Glutamatergic neuron (in vitro differentiated cells): ENCODE results near the gene CALHM5. TPM values are rescaled to one million over a fixed set of nuclear protein-coding genes. Genes with fewer than 3 reads are reported as not detected.

Experiments used
- DNase-seq: peaks from one replicate; pipeline ENCODE4 v3.0.0; 2022
- H3K27ac Mint-ChIP-seq: one replicate; pipeline ENCODE4 v1.8.0; 2020; ENCODE audit warnings: mild to moderate bottlenecking, mixed read lengths, inconsistent platforms; ENCODE audit not compliant: unreplicated experiment
- H3K27me3 Mint-ChIP-seq: one replicate; pipeline ENCODE4 v1.8.0; 2020; ENCODE audit warnings: mild to moderate bottlenecking, moderate library complexity, mixed read lengths, inconsistent platforms; ENCODE audit not compliant: unreplicated experiment
- H3K36me3 Mint-ChIP-seq: one replicate; pipeline ENCODE4 v1.8.0; 2020; ENCODE audit warnings: mild to moderate bottlenecking, mixed read lengths, inconsistent platforms; ENCODE audit not compliant: unreplicated experiment
- H3K4me1 Mint-ChIP-seq: one replicate; pipeline ENCODE4 v1.8.0; 2020; ENCODE audit warnings: mild to moderate bottlenecking, low read depth, mixed read lengths, inconsistent platforms; ENCODE audit not compliant: unreplicated experiment
- H3K4me3 Mint-ChIP-seq: one replicate; pipeline ENCODE4 v1.8.0; 2020; ENCODE audit warnings: mild to moderate bottlenecking, mixed read lengths, inconsistent platforms; ENCODE audit not compliant: unreplicated experiment
- H3K9me3 Mint-ChIP-seq: one replicate; pipeline ENCODE4 v1.8.0; 2020; ENCODE audit warnings: mild to moderate bottlenecking, moderate library complexity, mixed read lengths, inconsistent platforms; ENCODE audit not compliant: unreplicated experiment
- total RNA-seq: library from RNA; stranded (reverse); fragmentation: NEBNext Ultra II Directional; extraction: Animal tissue kit (Norgen Biotek cat#: 25700); gene quantifications from one replicate; pipeline ENCODE4 v1.2.1, GENCODE V29; 2021; ENCODE audit not compliant: unreplicated experiment
- TF ChIP-seq, protein P1 (sequence below): fragments of 200-600 bp; sonication (generic); IDR thresholded peaks from one replicate; pipeline ENCODE4 v1.5.0; 2021; ENCODE audit not compliant: partially characterized antibody, unreplicated experiment

The CALHM5 gene
- total RNA-seq, 1 donor from 2014 or later: 0.10 TPM

DNA sequence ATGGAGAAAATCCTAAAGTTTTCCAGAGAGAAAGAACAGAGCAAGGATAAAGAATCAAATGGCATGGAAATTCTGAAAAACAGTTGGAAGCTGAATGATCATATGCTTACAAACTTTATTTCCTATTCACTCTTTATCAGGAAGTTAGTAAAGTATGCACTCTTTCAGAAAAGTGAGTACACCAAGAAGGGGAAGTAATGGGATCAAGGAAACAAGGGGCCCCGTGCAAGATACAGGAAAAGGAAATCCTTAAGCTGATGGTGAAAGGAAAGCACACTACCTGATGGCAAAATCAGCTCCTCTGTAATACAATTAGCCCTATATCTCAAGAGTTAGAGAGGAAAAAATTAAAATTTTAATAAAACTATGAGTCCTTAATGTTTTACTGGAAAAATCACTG is 36.3 kb upstream of the CALHM5 start:
- H3K27me3 Mint-ChIP-seq: no peaks in the 10 kb centered on the region
- H3K36me3 Mint-ChIP-seq: no peaks in the 10 kb centered on the region
- TF ChIP-seq, protein P1, sequence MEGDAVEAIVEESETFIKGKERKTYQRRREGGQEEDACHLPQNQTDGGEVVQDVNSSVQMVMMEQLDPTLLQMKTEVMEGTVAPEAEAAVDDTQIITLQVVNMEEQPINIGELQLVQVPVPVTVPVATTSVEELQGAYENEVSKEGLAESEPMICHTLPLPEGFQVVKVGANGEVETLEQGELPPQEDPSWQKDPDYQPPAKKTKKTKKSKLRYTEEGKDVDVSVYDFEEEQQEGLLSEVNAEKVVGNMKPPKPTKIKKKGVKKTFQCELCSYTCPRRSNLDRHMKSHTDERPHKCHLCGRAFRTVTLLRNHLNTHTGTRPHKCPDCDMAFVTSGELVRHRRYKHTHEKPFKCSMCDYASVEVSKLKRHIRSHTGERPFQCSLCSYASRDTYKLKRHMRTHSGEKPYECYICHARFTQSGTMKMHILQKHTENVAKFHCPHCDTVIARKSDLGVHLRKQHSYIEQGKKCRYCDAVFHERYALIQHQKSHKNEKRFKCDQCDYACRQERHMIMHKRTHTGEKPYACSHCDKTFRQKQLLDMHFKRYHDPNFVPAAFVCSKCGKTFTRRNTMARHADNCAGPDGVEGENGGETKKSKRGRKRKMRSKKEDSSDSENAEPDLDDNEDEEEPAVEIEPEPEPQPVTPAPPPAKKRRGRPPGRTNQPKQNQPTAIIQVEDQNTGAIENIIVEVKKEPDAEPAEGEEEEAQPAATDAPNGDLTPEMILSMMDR: no peak
- no peak for DNase-seq
- H3K27ac Mint-ChIP-seq: no peak overlapping the region
- H3K4me3 Mint-ChIP-seq: no peak overlapping the region
- H3K9me3 Mint-ChIP-seq: peaks cover 1% of the 10 kb centered on the region
- peaks cover 5% of the 10 kb centered on the region for H3K4me1 Mint-ChIP-seq

DNA sequence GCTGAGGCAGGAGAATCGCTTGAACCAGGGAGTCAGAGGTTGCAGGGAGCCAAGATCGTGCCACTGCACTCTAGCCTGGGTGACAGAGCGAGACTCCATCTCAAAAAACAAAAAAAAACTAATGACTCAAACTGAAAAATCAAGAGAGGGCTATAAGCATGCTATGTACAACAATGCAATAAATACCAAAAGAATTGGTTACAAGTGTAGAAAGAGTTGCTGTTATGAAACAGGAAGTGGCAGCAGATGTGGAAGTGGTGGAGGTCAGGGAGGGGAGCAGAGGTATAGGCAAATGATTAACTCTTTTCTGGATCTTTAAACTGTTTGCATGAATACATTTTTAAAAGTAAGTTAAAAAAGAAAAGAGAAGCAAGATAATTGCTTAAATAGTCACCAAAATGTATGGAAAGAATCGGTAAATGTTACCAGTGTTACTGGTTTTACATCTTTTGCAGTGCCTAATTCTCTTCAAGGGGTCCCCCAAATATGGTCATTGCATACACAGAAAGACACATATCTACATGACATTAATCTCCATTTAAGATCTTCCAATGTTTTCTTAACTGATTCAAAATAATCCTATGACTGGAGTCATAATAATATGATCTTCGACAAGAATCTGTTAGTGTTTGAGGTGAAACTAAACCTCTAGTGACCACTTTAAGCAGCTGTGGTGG is 35.3 kb upstream of the CALHM5 start:
- H3K4me1 Mint-ChIP-seq: peaks cover 5% of the 10 kb centered on the region
- no peak overlapping the region for H3K27ac Mint-ChIP-seq
- H3K36me3 Mint-ChIP-seq: no peaks in the 10 kb centered on the region
- H3K9me3 Mint-ChIP-seq: peaks cover 1% of the 10 kb centered on the region
- H3K27me3 Mint-ChIP-seq: no peaks in the 10 kb centered on the region
- TF ChIP-seq, protein P1: no peak
- DNase-seq: no peak
- H3K4me3 Mint-ChIP-seq: no peak overlapping the region

DNA sequence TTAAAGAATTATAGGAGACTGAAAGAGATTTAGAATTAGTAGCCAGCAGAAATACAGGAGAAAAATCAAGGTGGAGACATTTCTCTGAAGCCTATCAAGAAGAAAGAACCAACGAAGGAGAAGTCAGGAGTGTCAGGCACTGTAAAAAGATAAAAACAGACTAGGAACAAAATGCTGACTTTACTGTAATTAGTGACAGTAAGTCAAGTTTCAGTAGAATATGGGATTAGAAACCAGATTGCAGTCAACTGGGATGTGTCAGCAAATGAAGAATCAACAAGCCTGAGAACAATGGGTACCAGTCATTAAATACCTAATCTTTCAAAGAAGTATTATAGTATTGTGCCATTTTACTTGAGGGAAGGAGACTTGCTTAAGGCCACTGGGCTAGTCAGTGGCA is 28.7 kb upstream of the CALHM5 start:
- H3K36me3 Mint-ChIP-seq: no peaks in the 10 kb centered on the region
- no peaks in the 10 kb centered on the region for H3K4me1 Mint-ChIP-seq
- no peak overlapping the region for H3K4me3 Mint-ChIP-seq
- TF ChIP-seq, protein P1: no peak
- no peak overlapping the region for H3K27ac Mint-ChIP-seq
- H3K9me3 Mint-ChIP-seq: no peaks in the 10 kb centered on the region
- DNase-seq: no peak
- no peaks in the 10 kb centered on the region for H3K27me3 Mint-ChIP-seq

DNA sequence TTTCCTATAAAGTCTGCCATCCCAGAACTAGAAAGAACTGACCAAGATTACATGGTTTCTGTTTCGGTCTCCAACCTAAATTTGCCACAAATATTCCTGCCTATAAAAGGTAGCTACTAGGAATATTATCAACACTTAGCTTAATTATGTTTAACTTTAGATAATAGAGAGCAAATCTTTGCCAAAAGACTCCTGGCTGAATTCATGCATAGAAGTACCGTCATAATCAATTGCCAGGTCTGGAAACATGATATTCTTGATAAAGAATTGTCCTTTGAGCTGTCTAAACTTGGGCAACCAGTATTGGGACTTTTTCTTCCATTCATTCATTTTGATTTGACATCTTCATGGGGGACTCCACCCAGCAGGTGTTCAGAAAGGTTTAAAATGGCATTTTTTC is 27.8 kb upstream of the CALHM5 start:
- Mint-ChIP-seq H3K4me1 (no peaks in the 10 kb centered on the region), H3K36me3 (no peaks in the 10 kb centered on the region), H3K27me3 (no peaks in the 10 kb centered on the region), H3K4me3 (no peak overlapping the region), H3K9me3 (no peaks in the 10 kb centered on the region), H3K27ac (no peak overlapping the region)
- no peak for DNase-seq
- TF ChIP-seq, protein P1: no peak

DNA sequence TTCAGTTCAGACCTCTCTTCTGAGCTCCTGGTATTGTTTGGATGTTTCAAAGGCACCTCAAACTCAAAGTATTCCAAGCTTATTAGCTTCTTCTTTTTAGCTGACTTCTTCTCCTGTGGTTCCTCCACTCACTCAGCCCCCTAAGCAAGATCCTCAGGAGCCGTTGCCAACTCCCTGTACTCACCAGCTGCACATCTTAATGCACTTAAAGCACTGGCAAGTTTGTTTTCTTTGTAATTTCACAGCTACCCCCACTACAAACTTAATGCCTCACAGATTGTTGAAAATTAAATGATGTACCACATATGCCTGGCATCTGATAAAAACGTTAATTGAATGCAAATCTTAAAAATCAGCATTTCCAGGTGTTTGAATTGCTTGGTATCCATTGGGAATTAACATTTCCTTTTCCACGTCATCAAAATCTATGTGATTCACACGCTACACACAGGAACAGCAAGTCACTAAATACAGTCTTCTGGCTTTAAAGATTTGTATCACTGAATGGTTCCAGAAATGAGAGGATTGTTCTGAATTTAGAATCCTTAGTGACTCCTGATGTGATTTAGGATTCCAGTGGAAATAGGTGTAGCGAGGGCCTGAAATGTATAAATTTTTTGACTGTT is 25.8 kb upstream of the CALHM5 start:
- Mint-ChIP-seq H3K9me3 (no peaks in the 10 kb centered on the region), H3K27me3 (no peaks in the 10 kb centered on the region), H3K4me3 (no peak overlapping the region), H3K4me1 (no peaks in the 10 kb centered on the region), H3K36me3 (no peaks in the 10 kb centered on the region), H3K27ac (no peak overlapping the region)
- no peak for DNase-seq
- TF ChIP-seq, protein P1: no peak
